Right kidney (tissue), 1 donor: ENCODE data around the gene EPHA2.

Experiments used
- DNase-seq: peaks from one replicate; pipeline ENCODE4 v3.0.0-alpha.2; 2016

The EPHA2 gene

DNA sequence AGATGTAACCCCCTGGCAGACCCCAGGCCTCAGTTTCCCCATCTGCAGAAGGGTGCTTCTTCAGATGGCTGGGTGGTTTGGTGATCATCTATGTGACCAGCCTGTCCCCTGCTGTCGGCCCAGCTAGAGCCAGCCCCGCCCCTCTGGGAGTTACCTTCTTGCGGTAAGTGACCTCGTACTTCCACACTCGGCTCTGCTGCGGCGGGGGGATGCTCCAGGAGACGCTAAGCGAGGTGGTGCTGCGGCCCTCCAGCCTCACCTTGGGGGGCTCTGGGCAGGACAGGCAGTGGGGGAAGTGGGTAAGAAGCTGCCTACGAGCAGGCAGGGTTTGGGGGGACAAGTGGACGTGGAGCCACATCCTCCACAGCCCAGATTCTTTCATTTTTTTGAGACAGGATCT lies 20.4 kb downstream of the EPHA2 start:
- no peak for DNase-seq

DNA sequence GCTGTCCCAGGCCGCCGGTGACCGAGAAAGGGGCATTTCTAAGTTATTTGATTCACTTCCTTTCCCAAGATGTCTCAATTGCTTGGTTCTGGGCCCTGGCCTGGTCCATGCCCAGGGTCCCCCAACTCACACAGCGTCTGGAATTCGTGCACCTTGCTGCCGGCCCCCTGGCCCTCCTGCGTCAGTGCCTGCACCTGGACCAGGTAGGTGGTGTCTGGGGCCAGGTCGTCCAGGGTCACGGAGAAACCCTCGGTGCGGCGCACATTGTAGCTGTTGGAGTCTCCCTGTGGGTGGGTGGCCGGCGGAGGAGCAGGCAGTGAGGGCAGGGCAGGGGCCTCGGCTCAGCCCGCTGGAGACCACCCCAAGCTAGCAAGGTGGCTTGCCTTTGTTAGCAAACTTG lies 21.0 kb downstream of the EPHA2 start:
- DNase-seq: no peak

DNA sequence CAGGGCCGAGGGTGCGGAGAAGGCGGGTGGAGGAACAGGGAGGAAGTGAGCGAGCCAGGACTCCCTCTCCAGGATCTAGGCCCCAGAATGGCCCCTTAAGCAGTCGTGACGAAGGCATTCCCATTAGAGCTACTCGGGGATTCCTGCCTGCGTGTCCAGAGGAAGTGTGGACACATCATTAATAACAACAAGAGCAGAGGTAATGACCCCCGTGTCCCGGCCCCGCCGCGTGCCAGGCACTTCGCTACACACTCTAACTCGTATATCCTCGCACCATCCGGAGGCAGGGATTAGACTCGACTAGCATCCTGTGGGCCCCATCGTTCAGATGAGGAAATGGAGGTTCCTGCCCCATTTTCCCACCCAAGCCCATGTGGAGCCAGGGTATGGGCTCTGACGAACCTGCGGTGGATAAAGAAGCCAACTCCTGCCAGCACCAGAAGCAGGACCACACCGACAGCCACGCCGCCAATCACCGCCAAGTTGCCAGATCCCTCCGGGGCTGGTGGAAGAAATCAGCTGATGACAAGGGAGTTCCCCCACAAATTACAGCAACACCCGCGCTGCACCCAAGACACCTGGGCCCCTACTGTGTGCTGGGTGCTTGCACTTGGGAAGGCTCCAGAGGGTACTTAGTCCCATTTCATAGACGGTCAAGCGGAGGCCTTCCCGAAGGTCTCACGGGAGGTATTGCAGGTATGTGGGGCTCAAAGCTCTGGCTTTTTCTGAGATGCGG lies 21.6 kb downstream of the EPHA2 start:
- DNase-seq: no peak

DNA sequence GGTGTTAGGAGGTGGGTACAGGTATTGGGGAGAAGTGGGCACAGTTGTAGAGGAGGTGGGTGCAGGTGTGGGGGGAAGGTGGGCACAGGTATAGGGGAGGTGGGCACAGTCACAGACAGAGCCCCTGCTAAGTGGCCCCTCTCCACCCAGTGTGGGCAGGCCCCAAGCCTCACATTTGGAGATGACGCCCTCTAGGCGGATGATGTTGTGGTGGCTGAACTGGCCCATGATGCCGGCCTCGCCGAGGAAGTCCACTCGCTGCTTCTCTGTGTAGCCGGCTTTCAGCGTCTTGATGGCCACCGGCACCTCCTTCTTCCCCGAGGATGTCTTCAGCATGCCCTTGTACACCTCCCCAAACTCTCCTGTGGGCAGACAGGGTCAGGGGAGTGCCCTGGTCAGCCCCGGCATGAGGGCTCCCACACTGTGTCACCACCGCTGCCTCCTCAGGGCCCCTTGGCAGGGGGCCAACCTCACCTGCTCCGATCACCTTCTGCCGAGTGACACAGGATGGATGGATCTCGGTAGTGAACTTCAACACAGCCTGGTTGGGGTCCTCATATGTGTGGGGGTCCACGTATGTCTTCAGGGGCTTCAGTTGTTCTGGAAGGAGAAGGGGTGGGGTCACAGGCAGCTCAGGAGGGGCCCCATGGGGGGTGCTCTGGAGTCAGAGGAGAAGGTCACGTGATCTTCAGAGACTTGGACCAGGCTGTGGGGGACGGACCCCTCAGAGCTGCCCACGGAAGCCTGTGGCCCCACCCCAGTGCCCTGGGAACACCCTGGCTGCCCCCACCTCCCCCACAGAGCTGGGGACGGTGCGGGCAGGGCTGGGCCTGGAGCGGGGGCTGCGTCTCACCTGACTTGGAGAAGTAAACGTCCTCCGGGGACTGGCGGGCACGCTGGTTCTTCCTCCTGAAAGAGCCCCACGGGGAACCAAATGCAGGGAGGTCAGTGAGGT lies 22.6 kb downstream of the EPHA2 start:
- no peak for DNase-seq

DNA sequence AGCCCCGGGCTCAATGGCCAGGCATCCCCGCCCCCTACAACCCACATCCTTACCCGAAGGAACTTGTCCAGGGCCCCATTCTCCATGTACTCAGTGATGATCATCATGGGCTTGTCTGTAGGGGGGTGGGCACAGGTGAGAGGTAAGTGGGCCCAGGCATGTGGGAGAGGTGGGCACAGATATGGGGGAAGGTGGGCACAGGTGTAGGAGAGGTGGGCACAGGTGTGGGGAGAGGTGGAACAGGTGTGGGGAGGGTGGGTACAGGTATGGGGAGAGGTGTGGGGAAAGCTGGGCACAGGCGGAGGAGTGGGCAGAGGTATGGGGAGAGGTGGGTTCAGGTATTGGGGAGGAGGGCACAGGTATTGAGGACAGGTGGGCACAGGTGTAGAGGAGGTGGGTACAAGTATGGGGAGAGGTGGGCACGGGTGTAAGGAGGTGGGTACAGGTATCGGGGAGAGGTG lies 23.5 kb downstream of the EPHA2 start:
- DNase-seq: no peak

DNA sequence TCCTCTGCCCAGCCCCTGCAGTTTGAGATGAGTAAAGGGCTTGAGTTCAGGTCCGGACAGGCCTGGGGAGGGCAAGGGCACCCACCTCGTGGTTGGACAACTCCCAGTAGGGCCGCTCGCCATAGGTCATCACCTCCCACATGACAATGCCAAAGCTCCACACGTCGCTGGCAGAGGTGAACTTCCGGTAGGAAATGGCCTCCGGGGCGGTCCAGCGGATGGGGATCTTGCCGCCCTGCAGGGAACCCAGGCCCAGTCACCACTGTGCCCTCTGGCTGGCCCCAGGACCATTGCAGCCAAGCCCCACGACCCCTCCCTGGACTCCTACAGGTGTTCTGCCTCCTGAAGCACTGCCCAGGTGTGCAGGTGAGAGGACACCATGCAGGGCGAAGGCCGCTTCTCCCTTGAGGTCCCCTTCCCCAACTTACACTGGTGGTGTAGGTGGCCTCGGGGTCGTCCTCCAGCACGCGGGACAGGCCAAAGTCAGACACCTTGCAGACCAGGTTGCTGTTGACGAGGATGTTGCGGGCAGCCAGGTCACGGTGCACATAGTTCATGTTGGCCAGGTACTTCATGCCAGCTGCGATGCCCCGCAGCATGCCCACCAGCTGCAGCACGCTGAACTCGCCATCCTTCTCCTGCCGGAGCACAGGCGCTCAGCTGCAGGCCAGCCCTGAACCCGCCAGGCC lies 24.1 kb downstream of the EPHA2 start:
- no peak for DNase-seq

DNA sequence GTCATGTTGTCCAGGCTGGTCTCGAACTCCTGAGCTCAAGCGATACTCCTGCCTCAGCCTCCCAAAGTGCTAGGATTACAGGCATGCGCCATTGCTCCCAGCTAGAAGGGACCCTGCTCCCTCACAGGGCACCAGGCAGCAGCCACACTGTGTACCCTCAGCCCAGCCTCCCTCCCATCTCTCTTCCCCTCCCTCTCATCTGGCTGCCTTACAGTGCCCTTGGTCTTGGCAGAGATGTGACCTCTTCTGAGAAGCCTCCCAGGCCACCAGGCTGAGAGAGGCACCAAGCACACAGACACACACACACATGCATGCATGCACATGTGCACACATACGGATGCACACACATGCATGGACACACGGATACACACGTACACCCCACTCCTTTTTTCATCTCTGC lies 25.0 kb downstream of the EPHA2 start:
- no peak for DNase-seq

DNA sequence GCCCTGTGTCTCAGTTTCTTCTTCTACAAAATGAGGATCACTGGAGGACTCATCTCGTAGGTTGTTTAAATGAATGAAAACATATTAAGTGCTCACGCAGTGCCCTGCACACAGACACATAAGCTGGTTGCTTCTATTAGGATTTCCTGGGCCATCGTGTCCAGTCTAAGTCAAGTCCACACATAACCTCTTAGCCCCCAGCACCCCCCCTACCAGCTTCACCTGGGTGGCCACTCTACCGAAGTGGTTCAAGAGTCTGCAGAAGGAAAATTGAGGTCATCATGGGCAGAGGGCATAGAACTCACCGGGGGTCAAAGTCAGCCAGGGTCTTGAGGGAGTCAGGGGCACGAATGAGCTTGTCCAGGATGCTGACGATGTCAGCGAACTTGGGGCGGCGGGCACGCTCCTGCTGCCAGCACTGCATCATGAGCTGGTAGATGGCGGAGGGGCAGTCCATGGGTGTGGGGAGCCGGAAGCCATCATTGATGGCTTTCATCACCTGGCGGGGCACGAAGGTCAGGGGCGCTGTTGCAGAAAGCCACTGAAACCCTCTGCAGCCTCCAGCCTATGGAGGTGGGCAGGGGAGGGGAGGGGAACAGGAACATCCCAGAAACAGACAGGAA lies 25.8 kb downstream of the EPHA2 start:
- no peak for DNase-seq

DNA sequence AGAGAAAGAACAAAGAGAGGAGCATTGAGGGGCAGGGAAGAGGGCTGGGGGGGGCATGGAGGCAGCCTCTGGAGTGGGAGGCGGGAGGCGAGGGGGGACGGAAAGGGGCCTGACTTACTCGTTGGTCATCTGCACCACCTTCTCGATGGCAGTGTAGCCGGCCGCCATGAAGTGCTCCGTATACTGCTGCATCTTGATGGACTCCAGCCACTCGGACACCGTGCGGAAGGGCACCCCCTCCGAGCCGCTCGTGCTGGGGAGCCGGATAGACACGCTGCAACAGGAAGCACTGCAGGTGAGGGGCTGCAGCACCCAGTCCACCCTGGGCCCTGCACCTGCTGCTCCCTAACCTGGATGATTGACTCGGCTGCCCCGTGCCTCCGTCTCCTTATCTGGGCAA lies 26.6 kb downstream of the EPHA2 start:
- no peak for DNase-seq

DNA sequence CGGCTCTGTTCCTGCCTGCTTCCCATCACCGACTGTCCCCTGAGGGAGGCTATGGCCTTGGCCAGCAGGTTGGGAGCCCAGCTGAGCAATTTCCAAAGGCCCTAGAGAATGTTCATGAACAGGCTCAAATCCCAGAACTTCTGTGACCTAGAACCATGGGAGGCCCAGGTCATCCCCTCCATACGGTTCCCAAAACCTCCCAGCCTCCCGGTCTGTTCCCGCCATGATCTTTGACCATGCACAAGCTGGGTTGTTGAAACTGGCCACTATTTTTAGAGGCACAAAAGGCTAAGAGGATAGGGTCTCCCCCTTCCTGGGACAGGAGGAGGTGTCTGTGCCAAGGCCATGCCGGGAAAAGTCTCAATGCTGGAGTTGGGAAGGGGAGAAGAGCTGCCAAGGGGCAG lies 27.5 kb downstream of the EPHA2 start:
- DNase-seq: no peak

DNA sequence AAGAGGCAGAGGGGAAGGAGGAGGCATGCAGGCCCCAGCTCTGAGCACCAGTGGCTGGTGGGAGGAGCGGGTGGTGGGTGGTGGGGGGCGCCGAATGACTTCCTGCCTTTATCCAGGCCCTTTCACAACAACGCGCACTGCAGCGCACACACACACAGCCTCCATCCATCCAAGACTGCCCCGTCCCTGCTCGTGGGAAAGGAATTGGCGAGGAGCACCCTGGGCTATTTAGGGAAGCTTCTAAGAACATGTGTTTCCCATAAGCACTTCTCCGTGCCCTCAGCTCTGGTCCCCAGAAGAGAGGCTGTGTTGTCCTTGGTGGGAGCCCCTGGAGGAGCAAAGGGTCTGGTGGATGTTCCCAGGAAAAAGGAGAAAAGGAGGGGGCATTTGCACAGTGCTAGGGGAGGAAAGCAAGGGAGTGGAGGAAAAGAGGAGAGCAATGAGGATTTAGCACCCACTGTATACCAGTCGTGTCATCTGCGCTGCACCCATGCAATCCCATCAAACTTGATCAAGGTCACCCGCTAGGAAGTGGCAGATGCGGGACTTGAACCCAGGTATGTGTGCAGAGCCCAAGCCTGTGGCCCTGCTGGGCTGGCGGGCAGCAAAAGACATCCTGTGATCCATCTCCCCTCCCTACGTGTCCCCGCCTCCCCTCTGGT lies 28.1 kb downstream of the EPHA2 start:
- DNase-seq: no peak

DNA sequence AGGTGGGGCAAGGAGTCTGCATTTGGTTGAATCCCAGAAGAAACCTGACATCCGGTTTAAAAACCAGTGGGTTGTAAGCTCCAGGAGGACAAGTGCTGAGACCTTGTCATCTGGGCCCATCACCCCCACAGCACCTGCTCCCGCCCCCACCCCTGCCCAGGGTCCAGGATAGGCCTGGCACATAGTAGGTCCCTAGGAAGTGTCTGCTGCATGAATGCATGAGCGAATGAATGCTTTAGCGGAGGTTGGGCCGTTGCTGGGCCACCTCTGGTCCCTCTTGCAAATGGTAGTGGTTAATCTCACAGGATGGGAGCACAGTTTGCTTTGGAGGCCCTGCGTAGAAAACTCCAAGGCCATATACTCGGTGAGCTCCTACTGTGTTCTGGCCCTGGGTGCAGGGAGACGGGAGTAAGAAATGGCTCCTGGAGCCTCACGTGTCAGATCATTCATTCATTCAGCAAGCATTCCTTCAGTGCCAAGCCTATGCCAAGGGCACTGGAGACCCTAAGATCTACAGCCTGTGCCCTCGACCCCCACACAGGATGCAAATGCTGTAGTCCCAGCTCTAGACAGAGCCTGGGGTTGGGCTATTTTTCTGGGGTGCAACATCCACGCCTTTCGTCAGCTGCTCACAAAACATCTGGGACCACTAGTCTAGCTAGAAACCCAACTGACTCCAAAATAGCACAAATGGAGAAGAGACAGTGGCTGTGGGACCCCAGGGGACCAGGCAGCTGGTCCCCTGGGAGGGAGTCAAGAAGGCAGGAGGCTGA lies 28.9 kb downstream of the EPHA2 start:
- no peak for DNase-seq

DNA sequence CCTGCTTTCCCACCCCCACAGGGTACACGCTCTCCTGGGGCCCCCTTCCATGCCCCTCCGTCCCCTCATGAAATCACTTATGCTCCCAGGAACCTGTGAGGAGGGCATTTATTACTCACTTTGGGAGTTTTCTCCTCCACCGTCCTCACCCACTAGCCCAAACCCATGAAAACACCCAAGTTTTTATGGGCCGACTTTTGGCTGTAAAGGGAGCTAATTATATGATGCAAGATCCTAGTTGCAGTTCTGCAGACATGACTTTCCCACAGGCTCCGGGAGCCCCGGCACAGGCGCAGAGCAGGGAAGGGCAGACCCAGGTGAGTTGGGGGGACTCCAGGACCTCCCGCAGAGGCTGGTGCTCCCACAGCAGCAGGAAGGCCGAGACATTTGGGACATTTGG lies 29.7 kb downstream of the EPHA2 start:
- DNase-seq: no peak

DNA sequence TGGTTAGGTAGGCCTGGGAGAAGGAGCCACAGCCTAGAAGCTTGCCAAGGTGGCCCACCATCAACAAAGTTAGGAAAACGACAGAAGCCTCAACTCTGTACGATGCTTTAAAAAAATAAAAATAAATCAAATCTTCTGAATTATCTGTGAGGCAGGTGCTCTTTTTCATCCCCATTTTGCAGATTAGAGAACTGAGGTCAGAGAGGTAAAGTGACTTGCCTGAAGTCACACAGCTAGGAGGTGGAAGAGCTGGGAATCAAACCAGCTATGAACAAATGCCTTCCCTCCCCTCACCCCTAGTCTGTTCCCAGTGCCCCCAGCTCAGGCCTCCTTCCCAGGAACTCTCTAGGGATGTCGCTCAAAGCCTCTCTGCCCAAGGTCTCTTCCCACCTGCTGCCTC lies 30.4 kb downstream of the EPHA2 start:
- DNase-seq: no peak

DNA sequence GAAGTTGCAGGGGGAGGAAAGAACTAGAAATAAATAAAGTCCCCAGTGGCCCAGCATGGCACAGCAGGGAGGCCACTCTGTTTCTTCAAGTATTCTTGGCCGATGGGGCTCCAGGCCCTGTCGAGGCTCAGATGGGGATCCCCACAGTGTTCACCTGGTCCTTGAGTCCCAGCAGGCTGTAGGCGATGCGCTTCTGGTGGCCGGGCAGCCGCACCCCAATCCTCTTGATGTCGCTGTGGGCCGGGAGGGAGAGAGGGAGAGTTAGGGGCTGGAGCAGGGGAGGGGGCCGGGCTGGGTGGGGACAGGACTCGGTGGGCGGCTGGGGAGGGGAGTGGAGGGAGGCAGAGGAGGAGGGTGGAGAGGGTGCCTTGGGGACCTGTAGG lies 30.8 kb downstream of the EPHA2 start:
- DNase-seq: no peak

DNA sequence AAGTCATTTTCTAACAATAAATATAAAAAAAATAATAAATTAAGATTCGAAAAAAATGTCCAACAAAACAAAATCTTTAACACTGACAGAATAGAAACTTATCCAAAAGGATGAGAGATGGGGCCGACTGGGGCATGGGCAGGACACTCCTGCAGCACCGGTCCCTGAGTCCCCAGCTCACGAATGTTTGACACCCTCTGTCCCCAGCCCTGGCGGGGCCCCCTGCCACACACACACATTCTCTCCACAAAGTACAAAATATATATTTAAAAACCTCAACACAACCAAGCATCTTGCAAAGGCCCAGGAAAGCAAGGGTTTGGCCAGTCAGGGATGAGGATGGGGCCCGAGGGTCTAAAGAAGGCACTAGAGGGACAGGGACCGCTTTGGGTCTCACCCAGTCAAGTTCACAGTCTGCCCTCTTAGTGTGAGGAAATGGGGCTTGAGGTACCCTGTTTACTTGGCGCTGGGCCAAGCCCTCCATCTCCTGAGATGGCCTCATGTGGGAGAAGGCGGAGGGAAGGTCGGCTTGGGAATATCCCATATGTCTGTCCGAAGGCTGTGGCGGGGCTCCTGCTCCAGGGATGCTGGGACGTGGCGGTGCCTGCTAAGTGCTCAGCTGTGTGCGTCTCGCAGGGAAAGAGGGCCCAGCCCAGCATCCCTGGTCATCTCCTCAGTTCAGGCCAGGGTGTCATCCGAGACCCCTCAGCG lies 31.3 kb downstream of the EPHA2 start:
- no peak for DNase-seq

DNA sequence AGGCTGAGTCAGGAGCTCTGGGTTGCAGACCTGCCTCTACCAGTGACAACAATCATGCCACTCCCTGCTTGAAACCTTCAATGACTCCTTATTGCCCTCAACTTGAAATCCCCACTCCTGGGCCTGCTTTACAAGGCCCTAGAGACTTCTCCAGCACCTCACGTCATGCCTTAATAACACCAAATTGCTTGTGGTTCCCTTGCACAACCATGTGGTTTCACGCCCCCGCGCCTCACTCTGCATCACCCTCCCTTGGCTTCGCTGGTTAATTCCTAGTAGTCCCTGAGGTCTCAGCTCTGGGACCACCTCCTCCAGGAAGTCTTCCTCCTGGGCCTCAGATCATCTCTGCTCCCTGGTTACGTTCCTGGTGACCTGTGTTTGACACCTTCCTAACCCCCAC lies 33.0 kb downstream of the EPHA2 start:
- no peak for DNase-seq

DNA sequence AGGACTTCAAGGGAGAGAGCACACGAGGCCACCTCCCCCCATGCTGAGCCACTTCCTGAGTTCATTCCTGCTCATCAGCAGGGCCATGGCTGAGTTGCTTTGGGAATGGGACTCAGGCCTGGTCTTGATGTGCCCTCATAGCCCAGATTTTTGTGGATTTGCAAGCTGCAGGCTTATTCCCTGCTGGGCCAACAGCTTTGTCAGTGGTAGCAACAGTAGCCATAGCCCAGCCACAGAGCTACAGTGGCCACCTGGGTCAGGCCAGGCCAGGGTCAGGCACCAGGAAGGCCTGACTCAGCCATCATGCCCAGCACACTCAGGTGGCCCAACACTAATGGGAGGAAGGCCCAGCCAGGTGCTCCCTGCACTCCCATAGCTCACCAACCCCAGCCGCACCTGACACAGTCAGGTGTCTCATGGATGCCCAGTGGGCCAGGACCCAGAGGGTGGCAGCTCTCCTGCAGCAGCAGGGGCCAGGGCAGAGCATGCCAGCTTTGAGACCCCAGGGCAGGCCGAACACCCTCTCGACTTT lies 33.5 kb downstream of the EPHA2 start:
- DNase-seq: no peak

DNA sequence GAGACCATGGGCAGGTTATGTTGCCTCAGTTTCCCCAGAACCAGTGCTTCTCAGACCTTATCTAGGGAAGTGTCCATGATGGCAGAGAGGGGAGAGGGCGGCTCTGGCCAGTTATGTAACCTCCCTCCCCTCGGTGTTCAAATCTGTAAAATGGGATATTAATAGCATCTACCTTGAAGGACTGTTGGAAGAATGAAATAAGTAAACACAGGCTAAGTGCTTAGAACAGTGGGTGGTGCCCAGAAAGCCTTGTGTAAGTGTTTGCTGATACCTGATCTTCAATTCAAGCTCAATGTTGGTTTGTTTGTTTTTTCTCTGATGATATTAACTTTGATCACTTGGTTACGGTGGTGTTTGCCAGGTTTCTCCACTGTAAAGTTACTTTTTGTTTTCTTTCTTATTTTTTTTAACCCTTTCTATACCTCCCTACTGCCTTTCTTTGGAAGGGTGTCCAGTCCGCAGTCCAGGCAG lies 34.9 kb downstream of the EPHA2 start:
- DNase-seq: no peak

DNA sequence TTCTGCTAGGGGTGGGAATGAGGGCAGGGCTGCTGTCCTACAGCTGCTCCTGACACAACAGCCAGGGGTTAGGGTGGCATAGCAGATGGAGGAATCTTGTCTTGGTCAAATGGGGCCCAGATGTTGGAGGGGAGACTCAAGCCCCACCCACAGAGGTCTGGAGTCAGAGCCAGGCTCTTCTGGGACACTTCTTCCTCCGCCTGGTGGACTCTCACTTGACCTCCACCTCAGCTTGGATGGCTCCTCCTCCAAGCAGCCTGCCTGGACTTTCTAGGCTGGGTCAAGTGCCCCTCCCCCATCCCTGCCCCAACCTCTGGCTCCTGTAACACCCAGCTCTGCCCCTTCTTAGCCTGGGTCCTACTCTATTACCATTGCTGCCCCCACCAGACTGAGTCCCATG lies 35.5 kb downstream of the EPHA2 start:
- DNase-seq: no peak
